ENCODE results near the gene DCAF11. TPM values are rescaled to one million over a fixed set of nuclear protein-coding genes. Genes with fewer than 3 reads are reported as not detected.

DCAF11 gene
- total RNA-seq, 1 donor from 2014 or later = 30.7 TPM

DNA sequence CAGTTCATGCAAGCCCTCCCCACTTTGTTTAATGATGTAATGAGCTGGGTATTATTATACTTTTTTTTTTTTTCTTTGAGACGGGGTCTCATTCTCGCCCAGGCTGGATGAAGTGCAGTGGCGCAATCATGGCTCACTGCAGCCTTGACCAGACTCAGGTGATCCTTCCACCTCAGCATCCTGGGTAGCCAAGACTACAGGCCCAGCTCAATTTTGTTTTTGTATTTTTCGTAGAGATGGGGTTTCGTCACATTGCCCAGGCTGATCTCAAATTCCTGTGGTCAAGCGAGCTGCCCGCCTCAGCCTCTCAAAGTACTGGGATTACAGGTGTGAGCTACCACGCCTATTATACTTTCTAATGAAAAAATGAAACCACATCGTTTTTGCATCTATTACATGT lies 4.5 kb upstream of the DCAF11 start:
- Mint-ChIP-seq H3K36me3 (ENCODE audit: low read depth) (peaks cover 1% of the 10 kb centered on the region), H3K9me3 (ENCODE audit: low read depth) (no peaks in the 10 kb centered on the region), H3K4me1 (ENCODE audit: low read depth) (peaks cover 18% of the 10 kb centered on the region), H3K27me3 (ENCODE audit: low read depth) (no peaks in the 10 kb centered on the region), H3K27ac (ENCODE audit: unreplicated experiment) (no peak overlapping the region), H3K4me3 (ENCODE audit: unreplicated experiment) (no peak overlapping the region)
- no peak for DNase-seq (ENCODE audit: low spot score)
- TF ChIP-seq, protein P1, sequence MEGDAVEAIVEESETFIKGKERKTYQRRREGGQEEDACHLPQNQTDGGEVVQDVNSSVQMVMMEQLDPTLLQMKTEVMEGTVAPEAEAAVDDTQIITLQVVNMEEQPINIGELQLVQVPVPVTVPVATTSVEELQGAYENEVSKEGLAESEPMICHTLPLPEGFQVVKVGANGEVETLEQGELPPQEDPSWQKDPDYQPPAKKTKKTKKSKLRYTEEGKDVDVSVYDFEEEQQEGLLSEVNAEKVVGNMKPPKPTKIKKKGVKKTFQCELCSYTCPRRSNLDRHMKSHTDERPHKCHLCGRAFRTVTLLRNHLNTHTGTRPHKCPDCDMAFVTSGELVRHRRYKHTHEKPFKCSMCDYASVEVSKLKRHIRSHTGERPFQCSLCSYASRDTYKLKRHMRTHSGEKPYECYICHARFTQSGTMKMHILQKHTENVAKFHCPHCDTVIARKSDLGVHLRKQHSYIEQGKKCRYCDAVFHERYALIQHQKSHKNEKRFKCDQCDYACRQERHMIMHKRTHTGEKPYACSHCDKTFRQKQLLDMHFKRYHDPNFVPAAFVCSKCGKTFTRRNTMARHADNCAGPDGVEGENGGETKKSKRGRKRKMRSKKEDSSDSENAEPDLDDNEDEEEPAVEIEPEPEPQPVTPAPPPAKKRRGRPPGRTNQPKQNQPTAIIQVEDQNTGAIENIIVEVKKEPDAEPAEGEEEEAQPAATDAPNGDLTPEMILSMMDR (IDR thresholded peaks at IDR 0.05) = no peak

DNA sequence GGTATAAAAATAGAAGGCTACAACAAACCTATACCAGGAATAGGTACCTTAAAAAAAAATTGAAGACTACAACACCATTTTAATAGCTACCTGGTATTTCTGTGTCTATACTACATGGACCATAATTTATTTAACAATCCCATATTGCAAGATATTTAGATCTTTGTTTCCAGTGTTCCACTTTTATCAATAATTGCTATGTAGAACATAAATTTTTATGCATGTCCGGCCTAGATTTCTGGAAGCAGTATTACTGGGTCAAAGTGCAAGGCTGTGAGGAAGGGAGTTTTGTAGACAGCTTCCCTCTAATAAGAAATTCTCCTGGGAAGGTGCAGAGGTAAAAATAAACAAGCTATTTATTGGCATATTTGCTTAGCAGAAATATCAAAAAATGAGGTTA lies 4.1 kb upstream of the DCAF11 start:
- DNase-seq (ENCODE audit: low spot score) = no peak
- H3K36me3 Mint-ChIP-seq (ENCODE audit: low read depth) = no peaks in the 10 kb centered on the region
- H3K27me3 Mint-ChIP-seq (ENCODE audit: low read depth) = no peaks in the 10 kb centered on the region
- TF ChIP-seq, protein P1 (IDR thresholded peaks at IDR 0.05) = no peak
- H3K4me3 Mint-ChIP-seq (ENCODE audit: unreplicated experiment) = no peak overlapping the region
- H3K4me1 Mint-ChIP-seq (ENCODE audit: low read depth) = peaks cover 22% of the 10 kb centered on the region
- H3K27ac Mint-ChIP-seq (ENCODE audit: unreplicated experiment) = no peak overlapping the region
- no peaks in the 10 kb centered on the region for H3K9me3 Mint-ChIP-seq (ENCODE audit: low read depth)

DNA sequence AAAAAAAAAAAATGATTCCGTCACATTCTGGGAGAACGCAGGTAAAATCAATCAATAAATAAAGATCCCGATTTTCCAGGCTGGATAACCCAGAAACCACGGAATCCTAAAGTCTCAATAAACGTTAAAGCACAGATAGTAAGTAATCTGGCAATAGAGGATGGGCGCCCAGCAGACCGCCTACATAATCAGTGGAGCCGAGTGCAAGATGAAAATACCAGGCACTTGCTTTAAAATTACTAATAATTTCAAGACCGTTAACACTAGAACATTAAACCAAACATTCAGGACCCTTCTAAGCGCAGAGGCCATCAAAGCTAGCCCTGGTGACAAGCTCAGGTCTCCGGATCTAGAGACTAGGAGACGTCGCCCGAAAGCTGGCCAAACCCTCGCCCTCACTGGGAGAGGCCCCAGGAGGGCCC lies 1.2 kb upstream of the DCAF11 start:
- Mint-ChIP-seq H3K4me1 (ENCODE audit: low read depth) (peaks cover 28% of the 10 kb centered on the region), H3K4me3 (ENCODE audit: unreplicated experiment) (peak overlapping the region; percentile 93), H3K9me3 (ENCODE audit: low read depth) (no peaks in the 10 kb centered on the region), H3K36me3 (ENCODE audit: low read depth) (peaks cover 5% of the 10 kb centered on the region), H3K27ac (ENCODE audit: unreplicated experiment) (peak overlapping the region; percentile 99), H3K27me3 (ENCODE audit: low read depth) (no peaks in the 10 kb centered on the region)
- TF ChIP-seq, protein P1 (IDR thresholded peaks at IDR 0.05) = no peak
- no peak for DNase-seq (ENCODE audit: low spot score)

DNA sequence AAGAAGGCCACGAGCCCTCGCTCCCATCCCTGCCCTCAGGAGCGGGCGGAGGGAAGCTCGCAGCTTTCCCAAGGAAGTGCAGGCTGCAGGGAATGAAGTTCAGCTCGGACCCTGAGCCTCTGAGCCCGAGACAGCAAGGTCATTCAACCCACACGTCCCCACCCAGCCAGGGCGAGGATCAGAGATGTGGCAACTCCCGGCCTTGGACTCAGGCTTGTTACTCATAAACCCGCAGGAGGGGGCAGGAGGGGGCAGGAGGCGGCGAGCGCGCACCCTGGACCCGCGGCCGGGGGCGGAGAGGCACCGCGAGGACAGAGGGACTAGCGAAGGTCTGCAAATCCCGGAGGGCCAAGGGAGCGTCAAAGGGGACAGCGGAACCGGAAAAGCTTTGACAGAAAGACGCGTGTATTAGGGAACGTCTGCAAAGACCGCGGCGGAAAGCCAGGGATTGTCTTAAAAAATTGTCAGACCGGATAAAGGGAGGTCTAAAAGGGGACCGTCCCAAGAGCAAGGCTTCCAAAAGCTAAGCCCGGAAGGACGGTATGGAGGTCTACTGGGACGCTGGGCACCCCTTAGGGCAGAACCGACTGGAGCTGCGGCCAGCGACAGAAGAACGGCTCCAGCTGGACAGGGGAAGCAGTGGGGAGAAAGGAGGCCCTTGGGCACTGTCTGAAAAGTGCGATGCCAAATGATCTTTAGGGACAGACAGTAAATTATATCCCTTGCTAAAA lies 611 bp upstream of the DCAF11 start:
- Mint-ChIP-seq H3K4me3 (ENCODE audit: unreplicated experiment) (peak overlapping the region; percentile 93), H3K9me3 (ENCODE audit: low read depth) (no peaks in the 10 kb centered on the region), H3K4me1 (ENCODE audit: low read depth) (peaks cover 22% of the 10 kb centered on the region), H3K27me3 (ENCODE audit: low read depth) (no peaks in the 10 kb centered on the region), H3K36me3 (ENCODE audit: low read depth) (peaks cover 11% of the 10 kb centered on the region), H3K27ac (ENCODE audit: unreplicated experiment) (peak overlapping the region; percentile 99)
- TF ChIP-seq, protein P1 (IDR thresholded peaks at IDR 0.05) = peak; percentile 29
- no peak for DNase-seq (ENCODE audit: low spot score)

DNA sequence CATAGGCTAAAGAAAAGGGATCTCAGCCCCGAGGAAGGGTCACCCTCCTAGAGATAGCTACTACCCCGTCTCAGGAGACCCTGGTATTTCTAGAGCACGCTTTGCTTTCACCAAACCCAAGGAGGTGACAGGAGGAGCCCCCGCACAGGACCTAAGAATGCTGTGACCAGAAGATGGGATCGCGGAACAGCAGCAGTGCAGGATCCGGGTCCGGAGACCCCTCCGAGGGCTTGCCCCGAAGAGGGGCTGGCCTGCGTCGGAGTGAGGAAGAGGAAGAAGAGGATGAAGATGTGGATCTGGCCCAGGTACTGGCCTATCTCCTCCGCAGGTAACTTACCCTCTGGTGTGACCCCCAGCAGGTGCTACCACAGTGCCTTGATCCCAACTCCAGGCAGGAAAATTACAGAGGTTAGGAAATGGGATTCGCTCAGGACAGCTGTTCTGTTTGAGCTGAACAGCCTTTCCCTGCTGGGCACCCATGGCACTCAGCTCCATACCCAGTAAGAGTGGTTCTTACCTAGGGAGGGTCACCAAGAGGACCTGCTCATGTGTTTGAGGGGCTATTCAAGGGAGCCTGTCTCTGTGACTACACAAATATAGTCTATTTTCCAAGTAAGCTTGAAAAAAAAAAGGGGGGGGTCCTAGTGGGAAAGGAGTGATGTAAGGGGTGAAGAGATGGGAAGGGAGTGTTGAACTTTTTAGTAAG lies 998 bp downstream of the DCAF11 start:
- Mint-ChIP-seq H3K4me1 (ENCODE audit: low read depth) (peaks cover 21% of the 10 kb centered on the region), H3K27ac (ENCODE audit: unreplicated experiment) (peak overlapping the region; percentile 99), H3K36me3 (ENCODE audit: low read depth) (peaks cover 15% of the 10 kb centered on the region), H3K4me3 (ENCODE audit: unreplicated experiment) (peak overlapping the region; percentile 93), H3K27me3 (ENCODE audit: low read depth) (no peaks in the 10 kb centered on the region), H3K9me3 (ENCODE audit: low read depth) (no peaks in the 10 kb centered on the region)
- no peak for DNase-seq (ENCODE audit: low spot score)
- TF ChIP-seq, protein P1 (IDR thresholded peaks at IDR 0.05) = no peak

Measured in chondrocyte (in vitro differentiated cells).